Stimulated activated naive CD8-positive, alpha-beta T cell treated with anti-CD3 and anti-CD28 coated beads, Interleukin-15, Interleukin-2, amounts not matched to agents 100 ng/mL and 50 ng/mL, for 24 hours (primary cell): ENCODE data around the gene HOXD1.

Source experiments
- H3K27ac Mint-ChIP-seq: one replicate; pipeline ENCODE4 v1.8.0; 2021; ENCODE audit warnings: mild to moderate bottlenecking, mixed read lengths
- H3K27me3 Mint-ChIP-seq: one replicate; pipeline ENCODE4 v1.8.0; 2021; ENCODE audit warnings: mixed read lengths
- H3K36me3 Mint-ChIP-seq: one replicate; pipeline ENCODE4 v1.8.0; 2021; ENCODE audit warnings: low read depth, mixed read lengths
- H3K4me1 Mint-ChIP-seq: one replicate; pipeline ENCODE4 v1.8.0; 2021; ENCODE audit warnings: low read depth, mixed read lengths
- H3K4me3 Mint-ChIP-seq: one replicate; pipeline ENCODE4 v1.8.0; 2021; ENCODE audit warnings: mild to moderate bottlenecking, mixed read lengths
- H3K9me3 Mint-ChIP-seq: one replicate; pipeline ENCODE4 v1.8.0; 2021; ENCODE audit warnings: mixed read lengths

HOXD1 gene

GRCh38 chr2:176149939-176150583 is 38.4 kb upstream of the HOXD1 start:
- Mint-ChIP-seq H3K27me3 (peaks cover 87% of the 10 kb centered on the region), H3K4me1 (peaks cover 3% of the 10 kb centered on the region), H3K27ac (no peak overlapping the region), H3K9me3 (no peaks in the 10 kb centered on the region), H3K36me3 (no peaks in the 10 kb centered on the region), H3K4me3 (no peak overlapping the region)

DNA sequence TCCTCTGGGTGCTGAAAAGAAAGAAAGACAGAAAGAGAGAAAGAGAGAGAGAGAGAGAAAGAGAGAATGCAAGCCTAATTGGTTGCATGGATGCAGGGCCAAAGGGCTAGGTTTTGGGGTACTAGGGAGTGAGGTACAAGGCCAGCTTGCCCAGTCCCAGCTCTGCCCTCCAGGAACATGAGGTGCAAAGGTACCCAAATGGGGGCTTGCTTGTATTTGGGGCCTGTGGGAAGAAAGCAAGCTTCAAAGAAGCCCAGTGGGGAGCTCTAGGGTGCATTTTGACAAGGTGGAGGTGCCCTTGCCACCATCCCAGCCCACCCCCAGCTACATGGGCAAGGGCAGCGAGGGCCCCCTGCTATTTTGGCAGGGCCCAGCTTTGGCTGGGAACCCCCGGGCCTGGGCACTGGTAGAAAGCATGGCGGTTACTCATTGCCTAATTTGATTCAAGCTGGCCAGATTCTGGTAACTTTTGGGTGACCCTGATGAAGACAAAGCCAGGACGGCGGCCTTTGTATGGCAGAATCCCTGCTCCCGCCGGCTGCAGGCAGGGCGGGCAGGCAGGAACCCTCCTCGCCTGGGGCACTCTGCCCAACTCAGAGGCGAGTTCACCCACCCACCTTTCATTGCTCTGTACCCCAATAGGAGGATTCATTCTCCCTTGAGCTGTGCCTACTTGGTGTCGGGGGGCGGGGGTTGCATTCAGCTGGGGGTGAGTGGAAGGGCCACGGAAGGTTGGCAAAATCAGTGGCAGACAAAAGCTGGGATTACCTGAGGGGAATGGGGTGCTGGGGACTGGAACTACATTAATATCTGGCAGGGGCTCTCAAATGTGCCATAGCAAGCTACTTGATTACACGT is 37.7 kb upstream of the HOXD1 start:
- H3K27me3 Mint-ChIP-seq, result peaks cover 88% of the 10 kb centered on the region
- H3K27ac Mint-ChIP-seq, result no peak overlapping the region
- H3K4me3 Mint-ChIP-seq, result no peak overlapping the region
- H3K9me3 Mint-ChIP-seq, result no peaks in the 10 kb centered on the region
- H3K4me1 Mint-ChIP-seq, result peaks cover 3% of the 10 kb centered on the region
- no peaks in the 10 kb centered on the region for H3K36me3 Mint-ChIP-seq

DNA sequence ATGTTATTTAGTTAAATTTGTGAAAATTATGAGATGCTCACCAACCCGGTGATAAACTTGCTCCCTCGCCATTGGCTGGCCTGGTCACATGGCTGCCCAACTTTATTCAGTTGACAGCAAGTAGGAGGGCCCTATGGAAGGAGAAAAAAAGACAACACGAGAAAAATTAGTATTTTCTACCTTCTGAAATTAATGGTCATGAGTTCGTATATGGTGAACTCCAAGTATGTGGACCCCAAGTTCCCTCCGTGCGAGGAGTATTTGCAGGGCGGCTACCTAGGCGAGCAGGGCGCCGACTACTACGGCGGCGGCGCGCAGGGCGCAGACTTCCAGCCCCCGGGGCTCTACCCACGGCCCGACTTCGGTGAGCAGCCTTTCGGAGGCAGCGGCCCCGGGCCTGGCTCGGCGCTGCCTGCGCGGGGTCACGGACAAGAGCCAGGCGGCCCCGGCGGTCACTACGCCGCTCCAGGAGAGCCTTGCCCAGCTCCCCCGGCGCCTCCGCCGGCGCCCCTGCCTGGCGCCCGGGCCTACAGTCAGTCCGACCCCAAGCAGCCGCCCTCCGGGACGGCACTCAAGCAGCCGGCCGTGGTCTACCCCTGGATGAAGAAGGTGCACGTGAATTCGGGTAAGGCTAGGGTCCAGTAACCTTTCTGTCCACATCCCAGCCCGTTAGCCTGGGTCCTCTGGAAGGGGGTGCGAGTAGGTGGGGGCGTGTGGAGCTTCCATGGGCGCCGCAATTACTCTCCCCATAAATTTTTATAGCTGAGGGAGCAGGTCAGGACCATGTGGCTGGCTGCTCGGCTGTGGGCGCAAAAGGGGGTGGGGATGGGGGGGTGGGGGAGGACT is 36.8 kb upstream of the HOXD1 start, which contains the start of gene HOXD4:
TSS of gene HOXD4 (plus strand) at position 109 of the 846 bp plus-strand sequence. CDS start at position 193, 84 bp downstream.
- Mint-ChIP-seq H3K36me3 (no peaks in the 10 kb centered on the region), H3K4me1 (peaks cover 3% of the 10 kb centered on the region), H3K4me3 (no peak within 1 kb of the TSS), H3K27ac (no peak within 1 kb of the TSS), H3K9me3 (no peaks in the 10 kb centered on the region), H3K27me3 (peaks cover 88% of the 10 kb centered on the region)

- Mint-ChIP-seq H3K9me3 (no peaks in the 10 kb centered on the region), H3K27me3 (peaks cover 87% of the 10 kb centered on the region), H3K36me3 (no peaks in the 10 kb centered on the region), H3K27ac (no peak overlapping the region), H3K4me3 (no peak overlapping the region), H3K4me1 (peaks cover 6% of the 10 kb centered on the region)
Measured at GRCh38 chr2:176152350-176153181, 35.9 kb upstream of the HOXD1 start.

DNA sequence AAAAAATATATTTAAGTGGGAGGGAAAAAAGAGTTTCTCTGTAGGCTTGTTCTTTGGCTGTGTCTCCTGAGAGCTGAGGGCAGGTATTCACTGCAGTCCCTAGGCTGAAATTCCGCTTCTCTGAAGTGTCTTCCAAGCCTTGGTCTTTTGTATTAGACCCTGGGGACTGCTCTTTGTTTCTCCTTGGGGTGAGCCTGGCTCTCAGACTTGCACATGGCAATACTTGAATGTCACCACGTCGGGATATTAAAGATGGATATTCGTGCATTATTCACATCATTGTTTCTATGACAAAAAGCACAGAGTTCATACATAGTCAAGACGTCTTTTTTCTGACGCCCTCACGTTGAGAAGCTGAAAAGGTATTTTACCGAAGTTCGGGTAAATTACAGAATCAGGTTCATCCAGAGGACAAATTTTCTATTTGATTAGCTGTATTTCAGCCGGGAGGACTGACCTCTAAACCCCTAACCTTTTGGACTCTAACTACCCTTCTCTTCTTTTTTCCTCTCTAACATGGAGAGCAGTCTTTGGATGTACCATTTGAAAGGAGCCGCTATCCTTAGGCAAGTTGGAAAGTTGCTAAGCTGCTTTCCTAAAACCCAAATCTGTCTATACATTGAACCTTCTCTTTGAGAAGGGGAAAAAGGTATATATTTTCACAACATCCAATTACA is 33.8 kb upstream of the HOXD1 start:
- H3K27ac Mint-ChIP-seq, result no peak overlapping the region
- peaks cover 85% of the 10 kb centered on the region for H3K27me3 Mint-ChIP-seq
- no peak overlapping the region for H3K4me3 Mint-ChIP-seq
- H3K9me3 Mint-ChIP-seq, result no peaks in the 10 kb centered on the region
- peaks cover 11% of the 10 kb centered on the region for H3K4me1 Mint-ChIP-seq
- no peaks in the 10 kb centered on the region for H3K36me3 Mint-ChIP-seq

- peaks cover 81% of the 10 kb centered on the region for H3K27me3 Mint-ChIP-seq
- peaks cover 11% of the 10 kb centered on the region for H3K4me1 Mint-ChIP-seq
- no peaks in the 10 kb centered on the region for H3K36me3 Mint-ChIP-seq
- no peak overlapping the region for H3K4me3 Mint-ChIP-seq
- no peak overlapping the region for H3K27ac Mint-ChIP-seq
- H3K9me3 Mint-ChIP-seq, result no peaks in the 10 kb centered on the region
Measured at GRCh38 chr2:176155356-176156044, 33.0 kb upstream of the HOXD1 start.

DNA sequence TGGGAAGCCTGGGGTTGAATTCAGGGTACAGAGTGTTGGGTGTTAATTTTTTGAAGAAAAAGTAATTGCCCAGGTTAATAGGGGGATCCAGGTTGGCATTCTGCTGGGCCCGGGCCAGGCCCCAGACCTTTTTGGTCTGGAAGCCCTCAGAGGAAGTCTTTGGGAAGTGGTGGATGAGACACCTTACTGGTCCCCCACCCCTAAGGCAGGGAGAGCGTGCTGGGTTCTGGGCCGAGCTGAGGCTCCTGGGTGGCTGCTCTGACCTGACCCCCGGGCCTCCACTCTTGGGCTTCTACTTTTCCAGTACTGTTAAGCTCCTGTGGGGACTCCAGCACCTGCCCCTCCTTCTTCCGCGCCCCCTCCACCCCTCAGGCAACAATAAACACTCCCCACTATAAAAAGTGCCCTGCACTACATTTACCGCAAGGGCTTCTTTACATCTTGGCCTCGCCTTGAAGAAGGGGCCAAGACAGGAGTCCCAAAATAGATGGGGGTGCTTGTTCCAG is 32.1 kb upstream of the HOXD1 start:
- no peak overlapping the region for H3K27ac Mint-ChIP-seq
- no peaks in the 10 kb centered on the region for H3K9me3 Mint-ChIP-seq
- peaks cover 80% of the 10 kb centered on the region for H3K27me3 Mint-ChIP-seq
- no peak overlapping the region for H3K4me3 Mint-ChIP-seq
- H3K4me1 Mint-ChIP-seq, result peaks cover 11% of the 10 kb centered on the region
- no peaks in the 10 kb centered on the region for H3K36me3 Mint-ChIP-seq

DNA sequence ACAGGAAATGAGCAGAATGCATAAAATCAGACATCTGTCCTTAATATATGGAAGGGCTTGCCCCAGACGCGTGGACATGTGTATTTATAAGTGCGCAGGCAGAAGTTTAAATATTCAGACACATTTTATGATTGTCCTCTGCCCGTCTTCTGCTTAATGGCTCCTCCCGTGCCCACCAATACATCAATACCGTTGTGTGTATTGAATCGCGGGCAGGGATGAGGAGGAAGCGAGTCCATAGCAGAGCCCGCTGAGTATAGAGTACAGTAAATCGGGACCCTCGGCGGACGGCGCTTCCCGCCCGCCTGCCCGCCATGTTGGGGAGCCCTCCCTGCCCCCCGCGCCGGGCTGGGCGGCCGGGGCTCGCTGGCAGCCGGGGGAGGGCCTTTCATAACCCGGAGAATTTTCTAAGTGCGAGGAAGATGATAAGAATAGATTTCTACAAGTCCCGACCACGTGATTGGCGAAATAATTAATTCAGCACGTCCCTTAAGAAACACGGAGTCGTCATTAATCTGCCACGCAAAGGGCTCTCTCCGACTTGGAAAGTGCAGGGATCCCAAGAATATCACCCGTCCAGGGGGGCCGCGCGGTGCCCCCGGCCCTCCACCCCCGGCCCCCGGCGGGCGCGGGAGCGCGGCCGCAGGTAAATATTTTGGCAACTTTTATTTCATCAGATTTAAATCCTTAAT is 31.5 kb upstream of the HOXD1 start, which contains the start of gene HOXD3:
TSS of gene HOXD3 (plus strand) at position 501 of the 692 bp plus-strand sequence. CDS start 11,808 bp downstream, outside the sequence.
- H3K9me3 Mint-ChIP-seq, result no peaks in the 10 kb centered on the region
- H3K27ac Mint-ChIP-seq, result no peak within 1 kb of the TSS
- peaks cover 11% of the 10 kb centered on the region for H3K4me1 Mint-ChIP-seq
- H3K4me3 Mint-ChIP-seq, result peak within 1 kb of the TSS; percentile 63
- peaks cover 84% of the 10 kb centered on the region for H3K27me3 Mint-ChIP-seq
- H3K36me3 Mint-ChIP-seq, result no peaks in the 10 kb centered on the region

DNA sequence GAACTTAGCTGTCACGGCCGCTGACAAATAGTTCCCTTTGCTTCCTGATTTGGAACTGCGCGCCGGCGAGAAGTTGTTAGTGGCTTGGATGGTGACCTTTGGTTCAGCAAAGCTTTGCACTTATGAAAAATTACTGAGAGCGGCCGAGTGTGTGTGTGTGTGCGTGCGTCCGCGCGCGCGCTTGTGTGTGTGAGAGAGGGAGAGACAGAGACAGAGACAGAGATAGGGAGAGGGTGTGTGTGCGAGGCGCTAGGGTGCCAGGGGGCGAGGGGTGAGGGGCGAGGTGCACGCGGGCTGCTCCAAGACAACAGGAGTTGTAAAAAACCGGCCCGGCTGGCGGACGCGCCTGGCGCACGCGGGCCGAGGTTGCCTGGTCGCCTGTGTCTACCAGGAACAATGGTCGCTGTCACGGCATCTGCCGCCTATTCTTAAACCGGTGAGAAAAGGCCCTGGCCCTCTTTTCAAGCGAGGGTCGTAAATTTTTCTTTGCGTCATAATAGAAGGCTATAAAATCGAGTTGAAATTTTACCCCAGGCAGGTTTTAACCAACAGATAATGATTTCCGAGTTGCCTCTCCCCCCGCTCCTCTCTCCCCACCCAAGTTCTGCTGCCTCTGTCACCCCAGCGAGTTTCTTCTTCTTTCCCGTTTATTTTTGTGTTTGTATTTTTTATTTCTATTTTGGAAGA is 30.8 kb upstream of the HOXD1 start:
- peaks cover 87% of the 10 kb centered on the region for H3K27me3 Mint-ChIP-seq
- peak overlapping the region; percentile 63 for H3K4me3 Mint-ChIP-seq
- peaks cover 11% of the 10 kb centered on the region for H3K4me1 Mint-ChIP-seq
- no peak overlapping the region for H3K27ac Mint-ChIP-seq
- no peaks in the 10 kb centered on the region for H3K36me3 Mint-ChIP-seq
- no peaks in the 10 kb centered on the region for H3K9me3 Mint-ChIP-seq

GRCh38 chr2:176158186-176158591 is 30.3 kb upstream of the HOXD1 start:
- H3K36me3 Mint-ChIP-seq, result no peaks in the 10 kb centered on the region
- peaks cover 11% of the 10 kb centered on the region for H3K4me1 Mint-ChIP-seq
- no peak overlapping the region for H3K27ac Mint-ChIP-seq
- no peaks in the 10 kb centered on the region for H3K9me3 Mint-ChIP-seq
- peak overlapping the region; percentile 23 for H3K4me3 Mint-ChIP-seq
- peaks cover 85% of the 10 kb centered on the region for H3K27me3 Mint-ChIP-seq

DNA sequence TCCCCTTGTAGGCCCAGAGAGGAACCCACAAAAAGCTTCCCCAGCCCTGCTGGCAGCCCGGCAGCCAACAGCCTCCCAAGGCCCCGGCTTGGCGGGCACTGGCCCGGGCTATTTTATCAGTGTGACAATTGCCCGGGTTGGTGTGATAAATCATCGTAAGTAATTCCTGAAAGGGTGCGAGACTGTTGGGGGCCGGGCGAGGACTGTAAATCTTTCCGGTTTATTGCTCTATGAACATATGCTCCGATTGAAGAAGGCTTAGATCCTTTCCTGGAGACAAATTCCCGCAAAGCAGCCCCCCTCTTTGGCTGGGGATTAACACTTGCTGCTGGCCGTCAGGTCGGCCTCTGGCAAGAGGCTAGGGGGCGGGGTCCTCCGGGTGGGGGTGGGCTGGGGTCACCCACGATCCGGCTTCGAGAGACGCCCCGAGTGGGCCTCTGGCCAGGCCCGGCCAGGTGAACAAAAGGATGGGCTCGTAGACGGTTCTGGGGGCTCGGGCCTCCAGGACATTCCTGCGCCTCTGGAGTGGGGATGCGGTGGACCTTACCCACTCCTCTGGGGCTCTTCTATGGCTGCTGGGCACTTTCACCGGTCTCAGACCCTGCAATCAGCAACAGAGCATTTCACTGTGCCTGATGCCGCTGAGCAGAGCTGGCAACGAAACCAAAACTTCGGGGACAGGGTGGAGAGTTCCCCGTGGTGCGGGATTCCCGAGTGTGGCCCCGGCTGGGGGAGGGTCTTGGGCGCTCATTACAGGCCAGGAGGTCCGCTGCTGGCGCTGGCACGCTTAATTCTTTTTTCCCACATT is 29.4 kb upstream of the HOXD1 start:
- Mint-ChIP-seq H3K4me1 (peaks cover 15% of the 10 kb centered on the region), H3K27ac (peak overlapping the region; percentile 36), H3K9me3 (peaks cover 5% of the 10 kb centered on the region), H3K36me3 (peaks cover 4% of the 10 kb centered on the region), H3K27me3 (peaks cover 88% of the 10 kb centered on the region), H3K4me3 (no peak overlapping the region)
